Measurements from ENCODE around the gene TEX22. TPM values are rescaled to one million over a fixed set of nuclear protein-coding genes. Genes with fewer than 3 reads are reported as not detected.

Gene TEX22
- total RNA-seq, 1 donor from 2014 or later = 3.8 TPM

DNA sequence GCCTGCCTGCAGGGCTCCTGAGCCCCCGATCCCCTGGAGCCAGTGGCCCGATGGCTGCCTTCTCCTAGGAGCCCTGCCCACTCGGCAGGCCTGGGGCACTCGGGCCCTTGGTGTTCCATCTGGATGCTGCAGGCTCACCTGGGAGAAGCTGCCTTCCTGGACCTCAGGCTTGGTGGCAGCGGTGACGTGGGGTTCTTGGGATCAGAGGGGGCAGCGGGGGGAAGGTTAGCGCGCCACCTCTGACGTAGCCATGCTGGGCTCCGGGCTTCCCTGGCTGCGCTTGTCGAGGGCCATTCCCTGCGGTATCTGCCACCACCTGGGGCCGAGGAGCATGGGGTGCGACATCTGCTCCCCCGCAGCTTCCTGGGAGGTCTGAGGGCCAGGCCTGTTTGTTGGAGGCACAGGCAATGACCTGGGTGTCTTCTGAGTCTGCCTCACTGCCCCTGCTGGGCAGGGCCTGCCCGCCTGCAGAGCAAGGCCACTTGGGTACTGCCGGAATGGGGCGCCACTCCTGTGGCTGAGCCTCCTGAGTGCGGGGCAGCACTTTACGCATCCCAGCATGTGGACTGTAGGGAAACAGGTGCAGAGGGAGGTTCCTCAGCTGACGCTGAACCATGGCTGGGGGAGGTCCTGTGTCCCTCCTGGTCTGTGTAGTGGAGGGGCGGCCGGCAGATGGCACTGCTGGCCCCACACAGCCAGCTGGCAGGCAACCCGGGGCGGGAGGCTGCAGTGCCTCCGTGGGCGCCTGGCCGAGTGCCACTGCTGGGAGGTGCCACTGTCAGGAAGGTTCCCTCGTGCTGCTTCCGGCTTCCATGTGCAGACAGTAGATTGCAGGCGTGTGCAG is 41.6 kb downstream of the TEX22 start:
- TF ChIP-seq, protein P1, sequence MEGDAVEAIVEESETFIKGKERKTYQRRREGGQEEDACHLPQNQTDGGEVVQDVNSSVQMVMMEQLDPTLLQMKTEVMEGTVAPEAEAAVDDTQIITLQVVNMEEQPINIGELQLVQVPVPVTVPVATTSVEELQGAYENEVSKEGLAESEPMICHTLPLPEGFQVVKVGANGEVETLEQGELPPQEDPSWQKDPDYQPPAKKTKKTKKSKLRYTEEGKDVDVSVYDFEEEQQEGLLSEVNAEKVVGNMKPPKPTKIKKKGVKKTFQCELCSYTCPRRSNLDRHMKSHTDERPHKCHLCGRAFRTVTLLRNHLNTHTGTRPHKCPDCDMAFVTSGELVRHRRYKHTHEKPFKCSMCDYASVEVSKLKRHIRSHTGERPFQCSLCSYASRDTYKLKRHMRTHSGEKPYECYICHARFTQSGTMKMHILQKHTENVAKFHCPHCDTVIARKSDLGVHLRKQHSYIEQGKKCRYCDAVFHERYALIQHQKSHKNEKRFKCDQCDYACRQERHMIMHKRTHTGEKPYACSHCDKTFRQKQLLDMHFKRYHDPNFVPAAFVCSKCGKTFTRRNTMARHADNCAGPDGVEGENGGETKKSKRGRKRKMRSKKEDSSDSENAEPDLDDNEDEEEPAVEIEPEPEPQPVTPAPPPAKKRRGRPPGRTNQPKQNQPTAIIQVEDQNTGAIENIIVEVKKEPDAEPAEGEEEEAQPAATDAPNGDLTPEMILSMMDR (IDR thresholded peaks at IDR 0.05) = no peak
- Histone ChIP-seq H3K27ac (no peak overlapping the region), H3K4me1 (peaks cover 5% of the 10 kb centered on the region), H3K9me3 (no peaks in the 10 kb centered on the region), H3K4me3 (no peak overlapping the region), H3K27me3 (ENCODE audit: low read depth) (no peaks in the 10 kb centered on the region), H3K36me3 (peaks cover 30% of the 10 kb centered on the region)
- ATAC-seq (peak in 1 of 2 donors; percentile 16), DNase-seq (peak; percentile 40)
- intact Hi-C loops (cut with DNase I) = no loop called here

DNA sequence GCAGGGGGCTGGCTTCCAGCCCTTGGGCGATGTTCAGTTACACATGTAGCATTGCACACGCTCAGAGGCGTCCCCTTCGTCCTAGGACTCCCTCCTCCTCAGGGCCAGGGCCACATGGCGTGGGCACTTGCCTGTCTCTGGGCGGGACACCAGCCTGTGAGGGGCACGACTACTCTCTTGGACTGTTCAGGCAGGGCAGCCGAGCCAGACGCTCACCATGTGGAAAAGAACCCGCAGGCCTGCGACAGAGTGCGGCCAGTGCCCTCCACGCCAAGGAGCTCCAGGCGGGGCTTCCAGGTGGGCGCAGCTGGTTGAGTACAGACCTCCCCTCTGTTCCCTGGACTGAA is 42.2 kb downstream of the TEX22 start:
- DNase-seq = peak; percentile 38
- intact Hi-C loops (cut with DNase I) = no loop called here

DNA sequence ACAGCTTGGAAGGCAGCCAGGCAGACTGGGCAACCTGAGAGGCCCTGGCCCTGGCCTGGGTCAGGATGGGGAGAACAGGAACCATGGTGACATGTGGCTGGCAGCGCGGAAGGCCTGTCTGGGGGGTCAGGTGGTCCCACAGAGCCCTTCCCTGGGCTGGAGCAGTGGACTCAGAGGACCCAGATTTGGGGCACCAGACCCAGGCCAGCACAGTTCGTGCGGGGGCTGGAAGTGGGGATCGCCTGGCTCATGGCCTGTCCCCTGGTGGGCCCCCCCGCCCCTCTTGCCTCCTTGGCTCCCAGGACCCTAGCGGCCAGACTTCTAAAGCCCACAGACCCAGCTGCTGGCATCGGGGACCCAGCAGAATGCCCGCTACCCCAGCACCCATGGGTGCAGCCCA is 42.7 kb downstream of the TEX22 start:
- peaks cover 5% of the 10 kb centered on the region for H3K4me1 ChIP-seq
- DNase-seq = no peak

More for the DNA sequence above, 42.2 kb downstream of the TEX22 start:
- no peak overlapping the region for H3K27ac ChIP-seq
- no peaks in the 10 kb centered on the region for H3K9me3 ChIP-seq
- H3K27me3 ChIP-seq (ENCODE audit: low read depth) = no peaks in the 10 kb centered on the region
- H3K4me3 ChIP-seq = no peak overlapping the region
- TF ChIP-seq, protein P1 (IDR thresholded peaks at IDR 0.05) = no peak
- no peak for ATAC-seq
- peaks cover 5% of the 10 kb centered on the region for H3K4me1 ChIP-seq
- H3K36me3 ChIP-seq = peaks cover 30% of the 10 kb centered on the region

DNA sequence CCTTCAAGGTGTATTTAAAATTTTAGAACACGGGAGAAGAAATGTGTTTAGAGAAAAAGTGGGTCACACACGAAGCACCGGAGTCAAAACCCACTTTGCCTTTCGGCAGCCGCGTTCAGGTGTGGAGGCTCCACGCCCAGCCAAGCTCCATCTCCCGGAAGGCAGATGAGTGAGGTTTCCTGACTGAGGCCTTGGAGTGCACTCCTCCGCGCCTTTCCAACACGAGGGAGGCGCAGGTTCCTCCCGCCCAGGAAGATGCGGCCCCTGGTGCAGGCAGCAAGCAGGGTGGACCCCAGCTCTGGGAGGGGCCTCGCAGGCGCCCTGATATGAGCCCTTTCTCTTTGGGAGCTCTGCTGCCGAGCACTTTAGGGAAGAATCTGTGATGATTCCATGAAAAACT is 43.8 kb downstream of the TEX22 start:
- no peak for DNase-seq

More for the DNA sequence above, 42.7 kb downstream of the TEX22 start:
- Histone ChIP-seq H3K4me3 (no peak overlapping the region), H3K27ac (no peak overlapping the region), H3K9me3 (no peaks in the 10 kb centered on the region), H3K27me3 (ENCODE audit: low read depth) (no peaks in the 10 kb centered on the region), H3K36me3 (peaks cover 30% of the 10 kb centered on the region)
- TF ChIP-seq, protein P1 (IDR thresholded peaks at IDR 0.05) = no peak
- ATAC-seq = no peak
- intact Hi-C loops (cut with DNase I) = no loop called here

DNA sequence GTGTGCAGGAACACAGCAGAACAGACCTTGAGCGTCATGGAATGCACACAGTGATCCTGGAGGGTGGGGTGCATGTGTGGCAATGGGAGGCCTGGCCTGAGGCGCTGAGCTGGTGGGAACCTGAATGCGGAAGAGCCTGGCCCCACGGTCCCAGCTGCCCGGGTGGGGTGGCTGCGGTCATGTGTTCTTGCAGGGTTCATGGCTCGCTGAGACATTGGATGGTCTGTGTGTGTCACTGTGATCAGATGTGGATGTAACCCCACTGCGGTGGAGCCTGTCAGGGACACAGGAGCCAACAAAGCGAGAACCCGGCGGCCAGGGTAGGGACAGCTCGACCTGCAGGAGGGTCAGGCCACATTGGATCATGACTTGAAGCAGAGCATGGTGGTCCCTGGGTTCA is 44.5 kb downstream of the TEX22 start:
- Histone ChIP-seq H3K36me3 (peaks cover 27% of the 10 kb centered on the region), H3K4me3 (no peak overlapping the region), H3K27ac (no peak overlapping the region), H3K4me1 (no peaks in the 10 kb centered on the region), H3K9me3 (no peaks in the 10 kb centered on the region), H3K27me3 (ENCODE audit: low read depth) (no peaks in the 10 kb centered on the region)
- intact Hi-C loops (cut with DNase I) = no loop called here
- ATAC-seq = no peak
- DNase-seq = no peak
- TF ChIP-seq, protein P1 (IDR thresholded peaks at IDR 0.05) = no peak

More for the DNA sequence above, 43.8 kb downstream of the TEX22 start:
- intact Hi-C loops (cut with DNase I) = no loop called here
- Histone ChIP-seq H3K9me3 (no peaks in the 10 kb centered on the region), H3K36me3 (peaks cover 27% of the 10 kb centered on the region), H3K4me3 (no peak overlapping the region), H3K27ac (no peak overlapping the region), H3K4me1 (no peaks in the 10 kb centered on the region), H3K27me3 (ENCODE audit: low read depth) (no peaks in the 10 kb centered on the region)
- no peak for ATAC-seq
- TF ChIP-seq, protein P1 (IDR thresholded peaks at IDR 0.05) = no peak

All from lower lobe of right lung (tissue), 2 donors.